HG03045 (cell line): ENCODE data around the gene RBMS1.
A peak's percentile ranks its signal among the peaks of the same experiment; 100 is the strongest.

Experiments used
- ATAC-seq: cut with Tn5 transposase; IDR thresholded peaks from one replicate; pipeline ENCODE4 v1.9.1; 2021; ENCODE audit warnings: mild to moderate bottlenecking, moderate library complexity; ENCODE audit not compliant: unreplicated experiment

The RBMS1 gene

DNA sequence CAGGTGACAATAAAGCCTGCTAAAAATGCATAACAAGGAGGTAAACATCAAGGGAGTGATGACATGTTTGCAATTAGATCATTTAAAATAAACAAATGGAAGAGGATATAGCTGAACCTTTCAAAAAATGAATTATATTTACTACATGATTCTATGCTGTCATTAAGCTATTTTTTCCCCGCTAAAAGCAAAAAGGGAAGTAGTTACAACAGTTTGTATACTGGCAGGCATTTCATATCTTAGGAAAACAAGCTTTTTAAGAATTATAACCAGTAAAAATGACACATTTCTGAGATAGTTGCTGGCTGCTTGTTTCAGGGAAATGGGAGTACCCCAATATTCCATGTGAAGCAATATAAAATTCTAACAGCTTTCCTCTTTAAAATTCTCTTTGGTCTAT, 204.5 kb downstream of the RBMS1 start:
- ATAC-seq = no peak

GRCh38 chr2:160288324-160288723, 205.3 kb downstream of the RBMS1 start:
- ATAC-seq = no peak

DNA sequence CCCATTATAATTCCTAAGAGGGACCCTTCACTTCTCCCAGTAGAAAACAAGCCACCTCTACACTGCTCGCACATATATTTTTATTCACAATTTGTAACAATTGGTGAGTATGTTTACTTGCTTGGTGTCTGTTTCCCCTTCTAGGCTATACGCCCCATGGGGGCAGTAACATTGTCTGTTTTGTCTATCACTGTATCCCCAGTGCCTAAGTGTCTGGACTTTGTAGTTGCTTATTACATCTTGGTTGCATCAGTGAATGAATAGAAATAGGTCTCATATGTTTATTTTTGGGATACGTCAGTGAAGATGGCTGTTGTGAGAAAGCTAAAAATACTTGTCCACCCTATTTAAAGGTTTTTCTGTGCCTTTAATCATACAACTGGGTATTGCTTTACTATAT, 206.1 kb downstream of the RBMS1 start:
- no peak for ATAC-seq

GRCh38 chr2:160286551-160286950, 207.1 kb downstream of the RBMS1 start:
- ATAC-seq = no peak

GRCh38 chr2:160283675-160284074, 209.9 kb downstream of the RBMS1 start:
- ATAC-seq = no peak

- no peak for ATAC-seq
These were observed 211.5 kb downstream of the RBMS1 start for GRCh38 chr2:160282063-160282580.

DNA sequence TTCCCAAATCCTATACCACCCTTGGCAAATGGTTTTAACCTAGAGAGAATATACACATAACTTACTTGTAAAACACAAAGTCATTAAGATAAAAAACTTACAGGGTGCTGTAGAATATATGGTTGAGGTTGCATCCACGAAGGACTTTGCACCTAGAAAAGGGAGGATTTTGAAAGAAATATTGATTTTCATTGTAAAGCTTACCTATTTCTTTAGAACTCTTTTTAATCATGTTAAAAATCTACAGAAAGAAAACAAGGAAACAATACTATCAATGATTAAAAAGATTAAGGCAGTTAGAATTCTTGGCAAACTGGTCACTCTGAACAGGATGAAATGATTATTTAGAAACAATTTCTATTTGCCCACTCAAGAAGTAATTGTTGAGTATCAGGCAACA, 212.4 kb downstream of the RBMS1 start:
- ATAC-seq = no peak

DNA sequence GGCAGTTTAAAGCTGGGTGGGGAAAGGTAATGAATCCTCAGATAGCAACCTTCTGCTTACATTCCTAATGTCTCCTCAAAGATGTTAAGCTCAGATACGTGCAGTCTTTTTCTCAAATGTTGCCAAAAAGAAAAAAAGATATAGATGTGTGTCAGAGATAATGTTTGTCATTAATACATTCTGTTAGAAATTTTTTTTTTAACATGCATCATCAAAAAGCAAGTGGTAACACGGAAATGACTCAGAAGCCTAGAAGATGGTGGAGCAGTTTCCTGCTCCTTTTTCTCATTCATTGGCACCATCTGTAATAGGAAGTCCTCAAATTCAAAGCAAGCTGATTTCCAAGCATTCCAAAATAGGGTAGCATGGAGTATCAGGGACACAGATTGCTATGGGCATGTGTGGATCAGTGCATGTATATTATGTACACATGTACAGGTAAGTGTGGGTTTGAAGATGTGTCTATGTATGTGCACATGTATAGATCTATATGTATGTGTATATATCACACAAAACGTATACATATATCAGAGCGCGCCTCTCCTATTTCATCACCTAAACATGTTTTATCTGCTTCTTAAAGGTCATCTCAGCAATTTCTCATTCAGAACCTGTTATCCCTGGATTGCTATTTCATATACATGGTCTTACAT, 213.7 kb downstream of the RBMS1 start:
- ATAC-seq = no peak

DNA sequence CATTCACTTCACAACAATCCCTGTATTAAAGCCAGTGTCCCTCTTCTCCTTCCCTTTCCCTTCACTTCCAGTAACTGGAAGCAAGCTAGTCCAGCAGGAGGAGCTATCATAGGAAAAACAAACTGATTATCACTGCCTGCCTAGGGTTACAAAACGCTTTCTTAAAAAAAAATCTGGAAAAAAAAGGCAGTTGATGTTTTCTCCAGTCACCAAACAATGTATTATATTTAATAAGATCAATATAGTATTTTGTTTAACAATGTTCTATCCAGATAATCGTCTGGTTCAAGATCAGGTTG, 214.8 kb downstream of the RBMS1 start:
- ATAC-seq = no peak

- ATAC-seq = no peak
These were observed 215.3 kb downstream of the RBMS1 start for GRCh38 chr2:160278101-160278878.

GRCh38 chr2:160277151-160277550, 216.5 kb downstream of the RBMS1 start:
- no peak for ATAC-seq

DNA sequence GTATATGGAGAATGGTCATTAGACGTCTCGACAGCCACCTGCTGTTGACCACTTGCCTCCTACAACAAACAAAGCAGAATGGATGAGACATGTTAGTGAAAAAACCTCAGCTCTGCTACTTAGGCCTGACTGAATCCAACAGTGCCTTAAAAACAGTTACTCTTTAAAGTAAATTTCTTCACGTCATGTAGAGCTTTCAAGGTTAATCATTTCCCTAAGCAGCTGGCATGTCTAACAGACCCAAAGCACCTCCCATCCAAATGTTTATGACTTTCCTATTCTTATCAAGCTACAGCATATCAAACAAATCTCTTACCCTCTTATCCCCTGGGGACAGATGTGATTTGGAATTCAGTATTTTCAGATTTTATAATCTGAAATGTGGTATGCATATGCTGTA, 218.0 kb downstream of the RBMS1 start:
- ATAC-seq = no peak

GRCh38 chr2:160271171-160272086, 222.2 kb downstream of the RBMS1 start:
- no peak for ATAC-seq

- no peak for ATAC-seq
These were observed 223.0 kb downstream of the RBMS1 start for GRCh38 chr2:160270571-160271113.

DNA sequence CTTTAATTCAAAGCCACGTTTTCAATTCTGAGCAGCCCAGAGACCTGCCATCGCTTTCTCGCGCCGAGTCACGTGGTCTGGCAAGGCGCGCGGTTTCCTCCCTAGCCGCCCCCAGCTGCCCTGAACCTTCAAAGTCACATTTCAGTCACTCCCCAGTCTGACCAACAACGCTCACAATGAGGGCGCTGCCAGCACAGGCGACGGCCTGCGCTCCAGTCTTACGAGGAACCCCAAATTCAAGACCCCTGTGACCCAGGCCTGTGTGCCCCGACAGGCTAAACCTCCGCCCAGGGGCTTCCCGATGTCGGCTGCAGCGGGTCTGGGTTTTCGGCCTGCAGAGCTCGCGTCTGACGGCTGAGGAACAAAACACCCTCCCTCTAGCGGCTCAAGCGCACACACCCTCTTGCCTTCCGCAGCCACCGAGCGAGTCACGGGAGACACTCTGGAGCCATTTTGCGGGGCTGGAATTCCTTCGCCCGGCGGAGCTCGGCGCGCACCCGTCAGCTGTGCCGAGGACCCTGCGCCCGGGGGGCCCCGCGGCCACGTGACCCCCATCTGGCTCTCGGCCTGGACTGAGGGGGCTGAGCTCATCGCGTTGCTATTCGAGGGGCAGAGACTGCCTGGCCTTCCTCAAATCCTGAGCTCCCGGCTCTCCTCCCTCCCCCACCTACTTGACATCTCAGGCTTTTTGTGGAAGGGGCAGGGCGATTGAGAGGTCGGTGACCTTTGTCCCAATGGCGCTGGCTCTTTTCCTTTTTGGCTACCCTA, 223.6 kb downstream of the RBMS1 start:
- ATAC-seq = peak; percentile 92

DNA sequence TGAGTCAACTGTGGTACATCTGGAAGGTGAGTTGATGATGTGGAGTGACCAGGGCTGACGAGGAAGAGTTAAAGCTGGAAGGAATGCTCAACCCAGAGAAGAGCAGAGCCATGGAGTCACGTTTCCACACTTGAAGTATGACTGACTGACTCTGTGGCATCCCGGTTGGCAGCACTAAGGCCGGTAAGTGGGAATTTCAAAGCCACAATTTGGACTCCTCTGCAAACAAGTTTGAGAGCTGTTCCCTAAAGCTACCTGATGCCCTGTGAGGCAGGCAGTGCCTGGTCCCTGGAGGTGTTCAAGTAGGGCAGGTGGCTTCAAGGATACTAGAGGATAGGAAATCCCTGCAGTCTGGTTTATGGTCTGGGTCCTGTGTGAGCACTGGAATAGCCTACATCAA, 224.2 kb downstream of the RBMS1 start:
- no peak for ATAC-seq

DNA sequence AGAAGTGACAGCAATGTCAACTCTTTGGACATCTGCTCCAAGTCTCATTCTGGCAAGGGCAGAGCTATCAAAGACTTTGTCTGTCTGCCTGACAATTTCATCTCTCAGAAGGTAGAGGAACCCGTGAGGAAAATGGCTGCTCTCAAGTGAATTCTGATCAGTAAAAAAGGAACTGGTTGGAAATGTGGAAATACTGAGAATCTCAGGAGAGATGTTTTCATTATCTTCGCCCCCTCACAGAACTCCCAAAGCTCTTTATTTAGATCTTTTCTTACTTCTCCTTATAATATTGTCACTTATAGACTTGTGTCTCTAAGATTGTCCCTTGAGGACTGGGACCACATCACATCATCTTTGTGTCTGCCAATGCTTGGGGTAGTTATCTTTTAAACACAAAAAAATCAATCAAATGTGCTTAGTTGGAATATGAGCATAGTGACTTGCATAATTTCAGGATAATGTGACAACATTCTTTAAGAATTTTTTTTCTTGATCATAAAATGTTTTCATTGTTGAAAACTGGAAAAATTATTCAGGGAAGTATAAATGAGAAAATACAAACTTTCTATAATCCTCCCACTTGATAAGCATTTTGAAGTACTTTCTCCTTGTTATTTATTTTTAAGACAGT, 225.3 kb downstream of the RBMS1 start:
- no peak for ATAC-seq

DNA sequence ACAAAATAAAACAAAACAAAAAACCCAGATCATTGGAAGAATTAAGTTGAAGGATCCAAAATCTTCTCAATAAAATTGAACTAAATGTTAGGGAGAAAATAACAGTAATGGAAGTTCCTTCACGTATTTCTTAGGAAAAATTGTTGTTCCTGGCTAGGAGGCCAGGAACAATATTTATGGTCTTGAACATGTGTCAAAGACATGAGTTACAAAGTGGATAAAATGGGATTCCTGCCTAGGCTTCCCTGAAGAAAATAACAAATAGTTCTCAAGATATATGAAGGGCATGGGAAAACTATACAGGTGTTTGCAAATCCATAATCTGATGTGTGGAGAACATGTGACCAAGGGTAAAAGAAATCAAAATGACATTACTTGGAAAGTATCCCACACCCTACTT, 225.9 kb downstream of the RBMS1 start:
- no peak for ATAC-seq

DNA sequence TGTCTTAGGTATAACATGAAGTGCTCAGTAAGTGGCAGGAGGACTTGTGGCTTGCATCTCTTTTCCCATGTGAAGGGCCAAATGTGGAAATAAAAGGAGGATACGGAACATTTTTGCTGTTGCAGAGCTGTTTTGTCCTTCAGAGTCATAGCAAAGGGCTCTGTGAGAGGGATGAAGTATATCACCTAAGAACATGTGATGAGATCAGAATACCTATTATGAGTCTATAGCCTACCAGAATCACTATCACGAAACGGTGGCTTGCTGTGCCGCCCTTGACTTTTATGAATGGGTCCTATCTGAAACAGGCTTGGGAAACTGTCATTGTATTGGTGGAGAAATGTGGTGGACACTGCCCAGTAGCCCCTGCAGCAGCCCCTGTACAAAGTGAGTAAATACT, 226.6 kb downstream of the RBMS1 start:
- ATAC-seq = no peak

- ATAC-seq = no peak
These were observed 227.5 kb downstream of the RBMS1 start for GRCh38 chr2:160266037-160266551.
